Inflammatory macrophage treated with lipopolysaccharide for 4 hours (primary cell): Measurements from ENCODE around the gene GPR63.
A peak's percentile ranks its signal among the peaks of the same experiment; 100 is the strongest.
"Not testable (repeated sequence)": the region's sequence is repeated elsewhere in the genome, so short reads cannot be mapped to it uniquely, and the experiment has no call there.

Experiments
- DNase-seq: peaks from one replicate; pipeline ENCODE4 v3.0.0-alpha.2; 2020

The GPR63 gene, protein sequence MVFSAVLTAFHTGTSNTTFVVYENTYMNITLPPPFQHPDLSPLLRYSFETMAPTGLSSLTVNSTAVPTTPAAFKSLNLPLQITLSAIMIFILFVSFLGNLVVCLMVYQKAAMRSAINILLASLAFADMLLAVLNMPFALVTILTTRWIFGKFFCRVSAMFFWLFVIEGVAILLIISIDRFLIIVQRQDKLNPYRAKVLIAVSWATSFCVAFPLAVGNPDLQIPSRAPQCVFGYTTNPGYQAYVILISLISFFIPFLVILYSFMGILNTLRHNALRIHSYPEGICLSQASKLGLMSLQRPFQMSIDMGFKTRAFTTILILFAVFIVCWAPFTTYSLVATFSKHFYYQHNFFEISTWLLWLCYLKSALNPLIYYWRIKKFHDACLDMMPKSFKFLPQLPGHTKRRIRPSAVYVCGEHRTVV

DNA sequence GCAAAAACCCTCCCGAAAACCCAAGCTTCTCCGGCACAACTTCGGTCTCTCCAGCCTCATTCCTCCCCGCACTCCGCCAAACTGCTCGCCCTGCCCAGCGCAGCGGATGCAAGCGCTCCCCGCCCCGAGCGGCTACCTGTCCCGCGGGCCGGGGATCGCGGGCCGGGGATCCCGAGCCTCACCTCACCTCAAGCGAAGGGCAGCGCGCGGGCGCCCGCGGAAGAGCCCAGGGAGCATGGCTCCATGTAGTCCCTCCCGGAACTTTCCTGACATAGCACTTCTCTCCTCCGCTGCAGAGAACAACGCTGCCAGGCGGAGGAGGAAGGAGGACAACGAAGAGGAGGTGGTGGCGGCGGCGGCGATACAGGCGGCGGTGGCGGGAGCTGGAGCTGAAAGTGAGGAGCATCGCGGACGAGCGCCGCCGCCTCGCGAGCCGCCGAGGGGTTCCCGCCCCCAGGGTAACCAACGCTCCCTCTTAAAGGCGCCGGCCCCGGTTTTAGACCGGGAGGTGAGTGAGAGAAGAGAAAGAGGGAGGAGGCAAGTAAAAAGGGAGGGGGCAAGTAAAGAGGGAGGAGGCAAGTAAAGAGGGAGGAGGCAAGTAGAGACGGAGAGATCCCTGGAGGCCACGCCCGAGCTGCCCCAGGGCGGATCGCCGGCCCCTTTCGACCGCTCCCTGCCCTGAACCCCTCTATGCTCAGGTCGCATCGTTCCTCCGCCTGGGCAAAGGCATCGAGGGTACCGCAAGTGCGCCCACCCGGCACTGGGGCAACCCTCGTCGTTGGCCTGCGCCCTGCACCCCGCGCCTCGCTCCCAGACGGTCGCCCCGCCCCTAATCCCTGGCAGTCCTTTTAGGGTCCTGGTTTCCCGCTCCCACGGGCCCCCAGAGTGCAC is at the start of gene GPR63:
TSS of gene GPR63 (minus strand) at position 397 of the 891 bp plus-strand sequence. CDS start 37,746 bp downstream, outside the sequence.
- DNase-seq = peak; percentile 39

GRCh38 chr6:96886519-96886918 is 49.2 kb upstream of the GPR63 start:
- DNase-seq = no peak

DNA sequence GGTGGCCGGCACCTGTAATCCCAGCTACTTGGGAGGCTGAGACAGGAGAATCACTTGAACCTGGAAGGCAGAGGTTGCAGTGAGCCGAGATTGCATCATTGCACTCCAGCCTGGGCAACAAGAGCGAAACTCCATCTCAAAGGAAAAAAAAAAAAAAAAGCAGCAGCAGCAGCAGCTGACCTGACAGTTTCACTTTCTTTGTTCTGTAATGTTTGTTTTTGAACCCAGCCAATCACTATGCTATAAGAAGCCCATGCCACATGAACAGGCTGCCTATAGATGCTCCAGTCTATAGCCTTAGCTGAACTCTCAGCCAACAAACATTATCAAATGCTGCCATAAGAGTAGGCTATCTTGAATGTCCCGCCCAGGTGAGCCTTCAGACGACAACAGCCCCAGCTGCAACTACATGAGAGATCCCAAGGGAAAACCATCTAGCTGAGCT is 47.9 kb upstream of the GPR63 start:
- DNase-seq = not testable (repeated sequence)

DNA sequence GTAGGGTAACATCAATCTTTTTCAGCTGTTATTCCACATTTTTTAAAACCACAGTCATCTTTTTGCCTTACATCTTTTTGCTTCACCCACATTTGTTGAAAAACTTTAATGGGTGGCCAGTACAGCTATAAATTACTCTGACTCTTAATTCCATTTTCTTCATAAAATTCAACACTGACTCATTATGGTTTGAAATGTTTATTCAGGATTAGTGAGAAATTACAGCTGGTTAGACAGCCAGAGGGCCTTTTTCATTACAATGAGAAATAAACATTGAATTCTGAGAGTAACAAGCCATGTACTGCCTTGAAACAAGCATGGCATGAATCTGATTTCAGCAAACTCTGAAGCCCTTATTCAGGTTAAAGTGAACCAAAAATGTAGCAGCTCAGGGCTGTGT is 40.9 kb upstream of the GPR63 start:
- no peak for DNase-seq

DNA sequence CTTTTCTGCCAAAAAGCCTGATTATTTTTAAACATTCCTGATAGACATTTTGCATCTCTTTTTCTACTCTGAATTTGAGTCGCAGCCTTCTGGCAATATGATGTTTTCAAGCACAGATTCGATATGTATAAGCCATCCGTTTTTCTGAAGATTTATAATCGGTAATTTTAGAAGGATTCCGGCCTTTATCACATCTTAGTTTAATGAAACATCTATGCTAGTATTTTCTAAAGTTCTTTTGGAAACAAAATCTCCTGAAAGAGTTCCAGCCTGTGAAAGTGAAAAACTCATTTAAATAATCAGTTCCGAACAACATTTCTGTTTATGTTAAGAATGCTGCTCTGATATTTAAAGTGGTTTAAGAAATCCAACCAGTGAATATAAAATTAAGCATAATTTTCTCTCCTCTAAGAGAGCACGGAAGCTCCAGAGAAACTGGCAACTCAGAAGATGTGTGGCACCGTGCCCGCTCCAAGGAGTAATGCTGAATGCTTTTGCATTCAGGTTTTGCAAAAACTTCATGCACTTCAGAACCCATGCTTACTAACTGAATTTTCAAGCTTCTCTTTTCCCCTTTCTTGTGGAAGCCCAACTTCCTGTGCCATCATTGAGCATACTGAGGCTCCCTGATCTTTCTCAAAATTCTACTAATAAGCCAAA is 39.7 kb upstream of the GPR63 start:
- no peak for DNase-seq

DNA sequence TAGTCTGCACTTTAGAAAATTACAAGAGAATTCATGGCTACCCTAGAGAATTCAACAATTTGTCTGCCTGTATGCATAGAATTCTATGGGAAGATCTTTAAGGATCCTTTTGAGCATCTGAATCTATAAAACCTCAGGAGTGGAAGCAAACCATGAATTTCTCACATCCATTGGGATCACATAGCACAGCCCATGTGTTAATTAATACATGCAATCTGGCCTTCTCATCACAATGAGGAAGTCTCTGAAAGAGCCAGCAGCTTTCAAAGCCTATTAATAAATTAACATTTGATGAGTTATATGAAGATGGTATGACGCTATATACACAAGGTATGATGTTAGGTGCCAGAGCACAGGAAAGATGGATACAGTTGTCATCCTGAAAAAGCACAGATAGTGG is 35.7 kb upstream of the GPR63 start:
- DNase-seq = no peak

DNA sequence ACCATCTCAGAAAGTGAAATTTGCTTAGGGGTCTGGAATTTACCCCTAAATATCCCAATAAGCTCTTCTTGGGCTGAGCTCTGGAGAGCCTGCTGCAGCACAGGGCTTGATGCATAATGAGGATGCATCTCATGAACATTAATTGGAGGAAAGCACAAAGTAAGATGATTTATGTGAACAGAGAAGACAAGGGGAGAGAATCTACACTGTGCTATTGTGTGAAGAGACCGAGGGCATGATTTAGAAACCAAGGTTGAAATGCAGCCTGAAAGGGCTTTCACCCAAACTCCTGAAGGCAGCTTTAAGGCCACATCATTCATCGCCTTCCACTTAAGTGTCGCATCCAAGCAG is 27.8 kb upstream of the GPR63 start:
- no peak for DNase-seq

DNA sequence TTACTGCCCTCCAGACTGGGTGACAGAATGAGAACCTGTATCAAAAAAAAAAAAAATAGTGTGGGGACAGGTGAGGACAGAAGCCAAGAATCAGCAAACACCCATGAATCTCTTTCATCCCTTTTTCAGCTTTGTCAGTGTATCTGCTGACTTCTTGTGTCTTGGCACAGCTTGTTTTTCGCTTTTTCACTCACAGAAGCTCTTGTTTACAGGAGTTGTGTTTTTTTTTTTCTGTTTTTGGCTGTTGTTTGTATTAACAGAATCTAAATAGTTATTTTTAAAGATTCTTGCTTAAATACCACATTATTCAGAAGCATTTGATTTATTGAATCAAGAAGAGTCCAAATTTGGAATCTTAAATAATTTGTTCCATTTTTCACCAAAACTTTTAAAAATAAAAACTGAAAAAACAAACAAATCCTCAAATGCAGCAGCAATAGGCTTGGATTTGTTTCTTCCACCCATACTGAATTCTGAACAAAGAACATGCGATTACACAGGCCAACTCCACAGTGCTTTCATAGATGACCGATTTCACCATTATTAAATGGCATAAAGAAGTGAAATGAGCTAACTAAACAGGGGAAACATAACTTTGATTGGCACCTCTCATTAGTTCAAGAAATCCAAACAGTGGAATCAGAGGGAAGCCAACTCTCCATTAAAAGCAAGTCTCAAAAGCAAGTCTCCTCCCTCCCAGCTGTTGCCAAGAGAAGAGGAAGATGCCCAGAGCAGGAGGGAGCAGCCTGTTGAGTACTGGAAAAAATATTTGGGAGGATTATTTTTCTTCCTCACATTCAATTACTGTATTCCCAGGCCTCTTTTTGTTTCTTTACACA is 27.2 kb upstream of the GPR63 start:
- DNase-seq = no peak

- DNase-seq = no peak
Measured at GRCh38 chr6:96862560-96862959, 25.3 kb upstream of the GPR63 start.

DNA sequence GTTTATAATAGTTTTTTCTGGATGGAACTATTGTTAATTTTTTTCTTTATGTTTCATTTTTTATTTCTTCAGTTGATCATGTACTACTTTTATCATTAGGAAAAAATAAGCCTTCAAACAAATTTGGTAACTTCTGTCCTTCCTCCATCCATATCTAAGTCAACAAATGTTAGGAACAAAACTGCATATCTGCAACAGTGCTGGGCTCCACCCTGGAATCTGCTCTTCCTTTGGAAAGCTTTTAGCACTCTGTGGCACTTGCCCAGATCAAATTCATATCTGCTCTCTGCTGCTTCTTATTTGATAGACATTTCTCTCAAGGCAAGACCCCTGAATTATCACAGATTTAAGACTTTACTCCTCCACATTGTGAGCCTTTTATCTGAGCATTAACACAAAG is 24.3 kb upstream of the GPR63 start:
- no peak for DNase-seq

DNA sequence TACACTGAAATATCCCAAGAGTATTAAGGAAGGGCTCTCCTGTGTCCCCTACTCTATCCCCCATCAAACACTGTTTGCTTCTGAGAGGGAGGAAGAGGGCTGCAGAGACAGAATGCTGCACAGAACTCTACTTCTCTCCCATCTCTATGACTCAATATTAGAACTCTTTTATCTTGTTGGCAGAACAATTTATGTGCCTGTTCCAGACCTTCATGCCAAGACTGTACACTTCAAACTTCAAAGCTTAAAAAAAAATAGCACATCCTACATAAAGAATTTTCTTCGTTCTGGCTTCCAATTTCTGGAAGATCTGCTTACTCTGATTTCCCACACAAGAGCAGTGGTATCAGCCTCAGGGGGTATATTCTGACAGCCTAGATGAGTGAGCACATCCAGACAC is 19.6 kb upstream of the GPR63 start:
- DNase-seq = no peak

DNA sequence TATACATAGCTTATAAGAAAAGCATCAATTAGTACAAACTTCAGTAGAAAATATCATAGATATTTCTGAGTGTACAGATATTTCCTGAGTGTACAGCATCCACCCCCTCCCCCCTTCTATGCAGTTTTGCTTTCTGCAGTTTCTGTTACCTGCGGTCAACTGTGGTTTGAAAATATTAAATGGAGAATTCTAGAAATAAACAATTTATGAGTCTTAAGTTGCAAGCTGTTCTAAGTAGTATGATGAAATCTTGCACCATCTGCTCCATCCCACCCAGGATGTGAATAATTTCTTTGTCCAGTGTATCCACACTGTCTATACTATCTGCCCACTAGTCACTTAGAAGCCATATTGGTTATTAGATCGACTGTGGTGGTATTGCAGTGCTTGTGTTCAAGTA is 15.8 kb upstream of the GPR63 start:
- no peak for DNase-seq

GRCh38 chr6:96852605-96853004 is 15.3 kb upstream of the GPR63 start:
- DNase-seq = no peak

GRCh38 chr6:96851858-96852257 is 14.6 kb upstream of the GPR63 start:
- no peak for DNase-seq

GRCh38 chr6:96849615-96850014 is 12.3 kb upstream of the GPR63 start:
- no peak for DNase-seq

DNA sequence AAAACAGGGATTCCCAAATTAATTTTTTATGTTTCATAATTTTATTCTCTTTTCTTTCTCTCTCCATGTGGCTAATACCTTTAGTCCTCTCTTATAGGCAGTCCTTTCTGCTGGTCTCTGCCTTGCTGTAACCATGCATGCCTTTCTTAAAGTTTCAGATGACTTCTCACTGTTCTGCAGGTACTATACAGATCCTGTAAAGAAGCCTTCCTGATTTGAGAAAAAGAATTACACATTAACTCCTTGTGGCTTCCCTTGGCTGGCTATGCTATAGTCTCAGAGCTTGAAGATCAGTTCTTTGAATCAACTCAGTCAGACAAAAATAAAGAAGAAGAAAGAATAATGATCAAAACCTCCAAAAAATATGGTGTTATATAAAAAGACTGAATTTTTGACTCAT is 7.3 kb upstream of the GPR63 start:
- no peak for DNase-seq

- DNase-seq = no peak
Measured at GRCh38 chr6:96841345-96841744, 4.1 kb upstream of the GPR63 start.

- no peak for DNase-seq
Measured at GRCh38 chr6:96836631-96837080, 621 bp downstream of the GPR63 start.

DNA sequence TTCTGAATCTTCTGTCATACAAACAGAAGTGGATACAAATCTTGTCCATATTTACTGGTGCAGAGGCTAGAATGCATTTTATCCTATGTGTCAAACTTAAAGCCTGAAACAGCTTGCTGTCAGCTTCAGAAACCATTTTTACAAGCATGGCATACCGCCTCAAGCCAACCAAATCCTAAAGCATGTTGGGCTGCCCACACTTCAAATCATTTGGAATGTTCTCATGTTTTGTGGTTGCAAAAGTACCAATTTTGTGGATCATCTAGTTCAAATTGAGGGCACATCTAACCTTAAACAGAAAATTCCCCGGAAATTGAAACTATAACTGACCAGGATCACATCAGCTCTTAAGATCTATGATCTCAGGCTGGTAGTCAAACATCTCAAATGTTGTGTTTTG is 3.2 kb downstream of the GPR63 start:
- no peak for DNase-seq

DNA sequence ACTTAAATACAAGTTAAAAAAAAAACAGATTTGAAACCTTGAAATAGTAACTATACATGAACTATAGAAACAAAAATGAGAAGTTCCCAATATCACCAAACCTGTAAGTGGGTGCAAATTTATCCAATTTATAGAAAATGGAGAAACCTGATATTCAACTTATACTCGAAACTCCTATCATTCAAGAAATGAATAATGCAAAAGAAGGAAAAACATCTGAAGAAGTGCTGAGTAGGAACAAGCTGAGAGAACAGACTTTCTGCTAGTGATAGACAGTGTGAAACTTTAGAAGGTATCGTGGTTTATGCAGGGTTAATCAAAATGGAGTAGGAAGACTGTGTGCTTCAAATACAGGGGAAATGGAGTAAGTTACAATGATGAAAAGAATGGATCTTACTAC is 4.5 kb downstream of the GPR63 start:
- no peak for DNase-seq

DNA sequence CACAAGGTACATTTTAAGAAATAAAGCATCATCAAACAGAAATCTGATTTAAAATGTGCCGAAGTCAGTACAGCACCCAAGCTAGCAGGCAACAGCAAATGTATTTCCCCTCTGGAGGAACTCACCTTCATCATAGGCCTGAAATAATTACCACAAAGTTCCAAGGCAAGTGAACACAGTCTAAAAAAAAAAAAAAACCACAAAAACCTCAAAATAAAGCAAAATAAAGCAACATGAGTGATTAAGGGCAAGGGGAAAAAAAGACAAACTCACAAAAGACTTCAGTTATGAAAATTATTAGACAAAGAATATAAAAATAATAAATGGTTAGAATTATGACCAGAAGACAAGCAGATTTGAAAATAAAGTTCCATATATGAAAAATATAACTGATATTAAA is 10.4 kb downstream of the GPR63 start:
- no peak for DNase-seq

DNA sequence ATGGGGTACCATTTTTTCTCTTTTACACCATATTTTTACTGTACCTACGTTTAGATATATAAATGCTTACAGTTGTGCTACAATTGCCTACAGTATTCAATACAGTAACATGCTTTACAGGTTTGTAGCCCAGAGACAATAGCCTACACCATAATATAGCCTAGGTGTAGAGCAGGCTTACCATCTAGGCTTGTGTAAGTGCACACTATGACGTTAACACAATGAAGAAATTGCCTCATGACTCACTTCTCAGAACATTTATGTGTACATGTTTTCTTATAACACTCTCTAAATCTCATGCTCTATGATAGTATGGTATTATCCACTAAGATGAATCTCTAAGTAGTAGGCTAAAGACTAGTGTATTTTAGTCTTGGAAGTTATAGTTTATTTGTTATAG is 13.5 kb downstream of the GPR63 start:
- DNase-seq = no peak

DNA sequence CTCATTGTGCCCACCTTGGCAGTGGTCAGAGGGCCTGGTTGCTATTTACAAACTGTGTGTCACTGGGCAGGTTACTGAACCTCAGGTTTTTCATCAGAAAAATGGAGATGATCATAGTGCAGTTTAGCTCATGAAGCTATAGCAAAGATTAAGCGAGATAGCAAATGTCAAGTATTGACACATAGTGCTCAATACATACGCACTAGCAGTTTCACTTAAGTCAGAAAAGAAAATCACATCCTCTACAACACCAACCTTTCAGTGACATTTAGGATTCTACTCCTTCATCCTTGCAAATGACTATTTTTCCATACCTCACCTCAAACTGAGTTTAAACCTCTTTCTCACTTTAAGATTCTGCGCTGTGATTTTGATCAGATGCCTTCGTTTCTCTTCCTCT is 16.2 kb downstream of the GPR63 start:
- no peak for DNase-seq
